Panc1 (cell line): ENCODE measurements around the gene LENG8. TPM values are rescaled to one million over a fixed set of nuclear protein-coding genes. Genes with fewer than 3 reads are reported as not detected.
"Not testable (repeated sequence)": the region's sequence is repeated elsewhere in the genome, so short reads cannot be mapped to it uniquely, and the experiment has no call there.

ENCODE experiments used
- ATAC-seq: fragments of 200-7000 bp; cut with Tn5 transposase; 2 replicates; pipeline ENCODE4 v1.9.1; 2020; ENCODE audit warnings: mild to moderate bottlenecking, moderate library complexity
- BruUV-seq: library from RNA; stranded (reverse); fragments of 400-500 nt; replicated peaks from 2 replicates; lab custom pipeline; 2021; lab: Mats Ljungman, UMichigan
- CTCF ChIA-PET: fragments of 300-600 bp; sonication (Branson Sonifier 250); formaldehyde crosslinking; loops from one replicate; lab custom pipeline; 2022; ENCODE audit warnings: antibody characterized with exemption; lab: Charles Lee
- POLR2A ChIA-PET: fragments of 300-600 bp; sonication (Branson Sonifier 250); formaldehyde crosslinking; loops from one replicate; lab custom pipeline; 2022; ENCODE audit warnings: antibody characterized with exemption; lab: Charles Lee
- DNase-seq: peaks from one replicate; pipeline ENCODE4 v3.0.0-alpha.2; 2010; ENCODE audit warnings: low read depth, low spot score
- H3K27ac ChIP-seq: 2 replicates; pipeline ENCODE4 v1.5.1; 2011; ENCODE audit warnings: mild to moderate bottlenecking, low read length, inconsistent platforms
- H3K27me3 ChIP-seq: fragments of 200-500 bp; sonication (Bioruptor generic); 2 replicates; pipeline ENCODE4 v1.6.0; 2014; ENCODE audit warnings: low read length, inconsistent platforms; ENCODE audit not compliant: control insufficient read depth, insufficient read depth
- H3K36me3 ChIP-seq: fragments of 200-500 bp; sonication (Bioruptor generic); 2 replicates; pipeline ENCODE4 v1.5.1; 2014; ENCODE audit warnings: inconsistent platforms, mild to moderate bottlenecking, low read length, moderate library complexity; ENCODE audit not compliant: control insufficient read depth, insufficient read depth
- H3K4me1 ChIP-seq: 2 replicates; pipeline ENCODE4 v1.5.1; 2011; ENCODE audit warnings: inconsistent platforms, mild to moderate bottlenecking, low read length, moderate library complexity; ENCODE audit not compliant: control insufficient read depth, insufficient read depth
- H3K4me3 ChIP-seq, 2 experiments: 2 replicates each; pipeline ENCODE4 v1.5.1; 2011 to 2012; ENCODE audit warnings: low read depth in 2 of 2, low read length in 2 of 2, mild to moderate bottlenecking in 2 of 2, inconsistent platforms in 1 of 2, moderate library complexity in 1 of 2
- H3K9me3 ChIP-seq: fragments of 200-500 bp; sonication (Bioruptor generic); 2 replicates; pipeline ENCODE4 v1.5.1; 2014; ENCODE audit warnings: low read depth, mild to moderate bottlenecking, inconsistent platforms, low read length, moderate library complexity; ENCODE audit not compliant: control insufficient read depth, insufficient read depth
- POLR2AphosphoS5 ChIP-seq: IDR thresholded peaks from 2 replicates; pipeline ENCODE4 v1.6.1; 2012; ENCODE audit warnings: mild to moderate bottlenecking, low read depth, low read length, moderate library complexity
- REST ChIP-seq, 2 experiments: IDR thresholded peaks; 2 replicates each; pipeline ENCODE4 v1.6.1; 2011 to 2012; ENCODE audit warnings: low read depth in 2 of 2, control low read depth in 1 of 2, low read length in 1 of 2, mild to moderate bottlenecking in 1 of 2, moderate library complexity in 1 of 2; ENCODE audit not compliant: insufficient read depth in 1 of 2
- SIN3A ChIP-seq: IDR thresholded peaks from 2 replicates; pipeline ENCODE4 v1.6.1; 2012; ENCODE audit warnings: low read depth, mild to moderate bottlenecking, low read length, moderate library complexity, borderline replicate concordance; ENCODE audit not compliant: insufficient read depth
- TCF7L2 ChIP-seq: IDR thresholded peaks from 2 replicates; pipeline ENCODE4 v1.6.1; 2011; ENCODE audit warnings: mild to moderate bottlenecking, low read depth, low read length, inconsistent platforms
- in situ Hi-C: cut with HindIII; loops from 2 replicates; pipeline ENCODE4 v1.10.0; 2016; ENCODE audit warnings: low sequenced_read_pairs, low pct_unique_long_range_greater_than_20kb
- intact Hi-C: fragments of 100-400 bp; cut with micrococcal nuclease; formaldehyde crosslinking; loops from one replicate; pipeline ENCODE4 v1.10.0; 2022; ENCODE audit not compliant: unreplicated experiment
- total RNA-seq: library from RNA; stranded (reverse); gene quantifications from one replicate; pipeline ENCODE4 v1.2.1, GENCODE V29; 2021; ENCODE audit not compliant: unreplicated experiment
- TF ChIP-seq, protein P1 (sequence below): fragments of 450-650 bp; IDR thresholded peaks from 2 replicates; pipeline ENCODE4 v1.5.1; 2017; ENCODE audit warnings: mild to moderate bottlenecking

The LENG8 gene
- total RNA-seq, 1 experiment from 2014 or later: 268 TPM

GRCh38 chr19:54506079-54506478, 57.1 kb downstream of the LENG8 start:
- Histone ChIP-seq H3K4me3 (no peak overlapping the region), H3K27ac (no peak overlapping the region), H3K36me3 (no peaks in the 10 kb centered on the region), H3K4me1 (no peaks in the 10 kb centered on the region), H3K27me3 (peaks cover 2% of the 10 kb centered on the region; the same call in 1 of the 2 replicates), H3K9me3 (no peaks in the 10 kb centered on the region)
- ChIA-PET CTCF (no interaction called here), POLR2A (no interaction called here)
- in situ Hi-C loops: no loop called here
- ATAC-seq (no peak), DNase-seq (no peak)
- BruUV-seq: no TSS peak
- TF ChIP-seq TCF7L2 (no peak), POLR2AphosphoS5 (no peak), REST (IDR thresholded peaks at IDR 0.05; ENCODE audit: insufficient read depth in 1 of 2, low read depth in 2 of 2, low read length in 1 of 2) (no peak), SIN3A (no peak)
- TF ChIP-seq, protein P1, sequence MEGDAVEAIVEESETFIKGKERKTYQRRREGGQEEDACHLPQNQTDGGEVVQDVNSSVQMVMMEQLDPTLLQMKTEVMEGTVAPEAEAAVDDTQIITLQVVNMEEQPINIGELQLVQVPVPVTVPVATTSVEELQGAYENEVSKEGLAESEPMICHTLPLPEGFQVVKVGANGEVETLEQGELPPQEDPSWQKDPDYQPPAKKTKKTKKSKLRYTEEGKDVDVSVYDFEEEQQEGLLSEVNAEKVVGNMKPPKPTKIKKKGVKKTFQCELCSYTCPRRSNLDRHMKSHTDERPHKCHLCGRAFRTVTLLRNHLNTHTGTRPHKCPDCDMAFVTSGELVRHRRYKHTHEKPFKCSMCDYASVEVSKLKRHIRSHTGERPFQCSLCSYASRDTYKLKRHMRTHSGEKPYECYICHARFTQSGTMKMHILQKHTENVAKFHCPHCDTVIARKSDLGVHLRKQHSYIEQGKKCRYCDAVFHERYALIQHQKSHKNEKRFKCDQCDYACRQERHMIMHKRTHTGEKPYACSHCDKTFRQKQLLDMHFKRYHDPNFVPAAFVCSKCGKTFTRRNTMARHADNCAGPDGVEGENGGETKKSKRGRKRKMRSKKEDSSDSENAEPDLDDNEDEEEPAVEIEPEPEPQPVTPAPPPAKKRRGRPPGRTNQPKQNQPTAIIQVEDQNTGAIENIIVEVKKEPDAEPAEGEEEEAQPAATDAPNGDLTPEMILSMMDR: no peak
- intact Hi-C loops: no loop called here

GRCh38 chr19:54507038-54507717, 58.2 kb downstream of the LENG8 start:
- CTCF ChIA-PET, H3K4me3 ChIP-seq: not testable (repeated sequence)

DNA sequence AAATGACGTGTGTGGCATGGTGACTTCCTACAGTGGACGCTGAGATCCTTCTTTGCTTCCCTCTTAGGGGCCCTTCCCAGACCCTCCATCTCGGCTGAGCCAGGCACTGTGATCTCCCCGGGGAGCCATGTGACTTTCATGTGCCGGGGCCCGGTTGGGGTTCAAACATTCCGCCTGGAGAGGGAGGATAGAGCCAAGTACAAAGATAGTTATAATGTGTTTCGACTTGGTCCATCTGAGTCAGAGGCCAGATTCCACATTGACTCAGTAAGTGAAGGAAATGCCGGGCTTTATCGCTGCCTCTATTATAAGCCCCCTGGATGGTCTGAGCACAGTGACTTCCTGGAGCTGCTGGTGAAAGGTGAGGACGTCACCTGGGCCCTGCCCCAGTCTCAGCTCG, 58.8 kb downstream of the LENG8 start:
- TF ChIP-seq REST (IDR thresholded peaks at IDR 0.05; ENCODE audit: insufficient read depth in 1 of 2, low read depth in 2 of 2, low read length in 1 of 2) (no peak), POLR2AphosphoS5 (no peak), TCF7L2 (no peak), SIN3A (no peak)
- TF ChIP-seq, protein P1: no peak
- CTCF ChIA-PET: no interaction called here
- Histone ChIP-seq H3K4me3 (no peak overlapping the region), H3K27me3 (peaks cover 2% of the 10 kb centered on the region; the same call in 1 of the 2 replicates), H3K4me1 (no peaks in the 10 kb centered on the region), H3K36me3 (no peaks in the 10 kb centered on the region), H3K9me3 (no peaks in the 10 kb centered on the region), H3K27ac (no peak overlapping the region)
- DNase-seq (no peak), ATAC-seq (no peak)
- in situ Hi-C loops (no loop called here), intact Hi-C loops (no loop called here)
- POLR2A ChIA-PET: no interaction called here
- BruUV-seq: no TSS peak

More at GRCh38 chr19:54507038-54507717, 58.2 kb downstream of the LENG8 start:
- in situ Hi-C loops, POLR2A ChIA-PET, H3K36me3 ChIP-seq, H3K9me3 ChIP-seq, DNase-seq, intact Hi-C loops, H3K27me3 ChIP-seq, H3K27ac ChIP-seq, H3K4me1 ChIP-seq, BruUV-seq, ATAC-seq: not testable (repeated sequence)
